Measurements from ENCODE around the gene ERVFRD-1.
"Not testable (repeated sequence)": the region's sequence is repeated elsewhere in the genome, so short reads cannot be mapped to it uniquely, and the experiment has no call there.

The ERVFRD-1 gene

DNA sequence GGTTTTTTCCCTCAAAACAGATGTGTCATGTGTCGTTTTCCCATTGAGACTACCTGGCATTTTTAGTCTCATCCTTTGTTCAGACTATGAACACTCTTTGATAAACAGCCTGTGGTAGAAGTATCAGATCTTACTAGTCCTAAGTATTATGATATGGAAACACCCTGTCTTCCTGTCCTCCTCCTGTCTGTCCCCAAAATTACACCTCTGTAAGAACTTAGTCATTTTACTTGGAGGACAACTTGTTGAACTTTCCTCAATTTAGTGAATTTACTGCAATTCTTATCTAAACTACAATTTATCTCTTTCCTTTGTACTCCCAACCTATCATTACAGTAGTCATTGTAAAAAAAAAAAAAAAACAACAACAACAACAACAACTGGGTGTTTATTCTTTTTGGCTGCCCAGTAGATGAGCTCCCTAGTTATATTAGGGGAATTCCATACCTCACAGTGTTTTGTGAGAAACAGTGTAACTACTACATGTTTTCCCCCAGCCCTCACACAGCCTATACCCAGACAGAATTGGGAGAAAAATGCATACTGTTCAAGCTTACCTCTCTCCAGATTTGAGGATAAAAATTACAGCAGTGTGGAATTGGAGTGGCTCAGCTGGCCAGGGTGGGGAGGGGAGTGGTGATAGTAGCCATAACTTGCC lies 18.5 kb upstream of the ERVFRD-1 start:
- no peak for DNase-seq (ENCODE audit: low spot score)

DNA sequence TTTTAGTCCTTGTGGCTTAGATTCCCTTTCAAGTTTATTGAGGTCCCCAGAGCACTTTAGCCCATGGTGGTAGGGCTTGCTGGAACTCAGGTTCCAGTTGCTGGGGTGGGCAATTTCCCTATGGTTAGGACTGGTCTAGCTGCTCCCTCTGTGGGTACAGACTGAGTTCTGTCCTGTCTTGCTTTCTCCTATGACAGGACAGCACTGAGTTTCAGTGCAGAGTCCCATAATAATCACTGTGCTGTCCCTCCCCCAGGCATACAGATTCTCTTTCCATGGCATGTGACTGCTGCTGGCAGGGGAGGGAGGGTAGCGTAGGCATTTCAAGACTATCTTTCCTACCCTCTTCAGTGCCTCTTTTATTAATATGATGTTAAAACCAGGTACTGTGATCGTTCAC lies 17.1 kb upstream of the ERVFRD-1 start:
- no peak for DNase-seq (ENCODE audit: low spot score)

DNA sequence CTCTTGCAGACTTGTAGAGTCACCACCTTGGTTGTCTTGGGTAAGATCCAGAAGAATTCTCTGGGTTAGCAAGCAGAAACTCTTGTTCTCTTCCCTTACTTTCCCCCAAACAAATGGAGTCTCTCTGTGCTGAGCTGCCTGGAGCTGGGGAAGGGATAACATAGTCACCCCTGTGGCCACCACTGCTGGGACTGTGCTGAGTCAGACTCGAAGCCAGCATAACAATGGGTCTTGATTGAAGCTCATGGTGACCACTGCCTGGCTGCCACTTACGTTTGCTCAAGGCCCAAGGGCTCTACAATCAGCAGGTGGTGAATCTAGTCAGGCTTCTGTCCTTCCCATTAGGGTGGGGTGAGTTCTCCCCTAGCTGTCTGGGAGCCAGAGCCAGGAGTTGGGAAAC lies 15.4 kb upstream of the ERVFRD-1 start:
- no peak for DNase-seq (ENCODE audit: low spot score)

DNA sequence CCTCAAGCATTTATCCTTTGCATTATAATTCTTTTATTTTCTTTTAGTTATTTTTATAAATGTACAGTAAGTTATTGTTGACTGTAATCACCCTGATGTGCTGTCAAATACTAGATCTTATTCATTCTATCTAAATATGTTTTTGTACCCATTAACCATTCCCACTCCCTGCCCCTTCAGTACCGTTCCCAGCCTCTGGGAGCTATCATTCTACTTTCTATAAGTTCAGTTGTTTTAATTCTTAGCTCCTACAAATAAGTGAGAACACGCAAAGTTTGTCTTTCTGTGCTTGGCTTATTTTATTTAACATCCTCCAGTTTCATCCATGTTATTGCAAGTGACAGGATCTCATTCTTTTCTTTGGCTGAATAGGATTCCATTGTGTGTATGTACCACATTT lies 12.5 kb upstream of the ERVFRD-1 start:
- no peak for DNase-seq (ENCODE audit: low spot score)

DNA sequence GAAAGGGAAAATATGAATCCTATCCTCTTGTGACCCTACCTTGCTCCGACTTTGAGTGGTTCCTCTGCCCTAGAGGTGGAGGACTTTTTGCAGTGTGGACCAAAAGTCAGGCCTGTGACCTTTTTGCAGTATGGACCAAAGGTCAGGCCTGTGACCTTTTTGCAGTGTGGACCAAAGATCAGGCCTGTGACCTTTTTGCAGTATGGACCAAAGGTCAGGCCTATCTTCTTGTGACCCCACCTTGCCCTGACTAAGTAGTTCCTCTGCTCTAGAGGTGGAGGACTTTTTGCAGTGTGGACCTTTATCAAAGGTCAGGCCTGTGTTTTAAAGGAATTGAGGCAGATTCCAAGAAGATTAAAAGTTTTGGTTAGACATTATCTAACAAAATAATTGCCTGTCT lies 10.9 kb upstream of the ERVFRD-1 start:
- DNase-seq (ENCODE audit: low spot score) = no peak

DNA sequence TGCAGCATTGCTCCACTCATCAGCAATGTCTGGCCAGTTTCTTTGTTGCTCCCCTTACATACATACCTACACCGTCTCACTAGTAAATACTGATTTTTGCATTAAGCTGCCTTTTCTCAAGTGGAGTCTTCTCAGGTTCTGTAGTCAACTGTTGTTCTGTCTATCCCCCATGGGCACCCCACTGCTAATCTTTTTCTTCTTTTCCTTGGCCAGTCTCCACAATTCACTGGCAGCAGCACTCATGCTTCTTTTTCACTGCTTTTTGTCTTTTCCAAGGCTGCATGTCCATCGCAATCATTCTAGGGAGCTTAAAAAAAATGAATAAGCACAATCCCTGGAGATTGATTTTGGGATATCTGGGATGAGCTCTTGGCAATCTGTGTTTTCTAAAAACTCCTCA lies 10.3 kb upstream of the ERVFRD-1 start:
- DNase-seq (ENCODE audit: low spot score) = no peak

DNA sequence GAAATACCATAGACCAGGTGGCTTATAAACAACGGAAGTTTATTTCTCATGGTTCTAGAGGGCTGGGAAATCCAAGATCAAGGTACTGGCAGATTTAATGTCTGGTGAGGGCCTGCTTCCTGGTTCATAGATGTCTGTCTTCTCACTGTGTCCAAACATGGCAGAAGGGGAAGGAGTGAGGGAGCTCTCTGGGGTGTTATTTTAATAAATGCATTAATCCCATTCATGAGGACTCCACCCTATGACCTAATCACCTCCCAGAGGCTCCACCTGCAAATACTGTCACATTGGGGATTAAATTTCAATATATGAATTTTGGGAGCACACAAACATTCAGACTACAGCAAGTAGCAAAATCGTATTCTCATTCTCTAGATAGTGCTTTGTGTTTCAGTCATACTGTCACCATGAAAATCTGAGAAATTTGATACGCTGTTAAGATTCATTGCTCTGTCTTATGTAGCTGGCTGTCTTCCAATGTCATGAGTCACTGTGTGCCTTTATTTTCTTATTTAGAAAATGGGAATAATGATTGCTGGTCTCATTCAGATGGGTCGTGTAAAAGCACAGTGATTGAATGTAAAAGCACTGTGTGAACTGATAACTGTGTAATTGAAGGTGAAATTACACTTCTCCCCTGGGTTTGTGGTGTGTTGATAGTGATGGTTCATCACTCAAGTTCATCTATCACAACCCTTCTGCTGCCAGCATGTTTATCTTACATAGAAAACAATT lies 8.9 kb upstream of the ERVFRD-1 start:
- DNase-seq (ENCODE audit: low spot score) = no peak

DNA sequence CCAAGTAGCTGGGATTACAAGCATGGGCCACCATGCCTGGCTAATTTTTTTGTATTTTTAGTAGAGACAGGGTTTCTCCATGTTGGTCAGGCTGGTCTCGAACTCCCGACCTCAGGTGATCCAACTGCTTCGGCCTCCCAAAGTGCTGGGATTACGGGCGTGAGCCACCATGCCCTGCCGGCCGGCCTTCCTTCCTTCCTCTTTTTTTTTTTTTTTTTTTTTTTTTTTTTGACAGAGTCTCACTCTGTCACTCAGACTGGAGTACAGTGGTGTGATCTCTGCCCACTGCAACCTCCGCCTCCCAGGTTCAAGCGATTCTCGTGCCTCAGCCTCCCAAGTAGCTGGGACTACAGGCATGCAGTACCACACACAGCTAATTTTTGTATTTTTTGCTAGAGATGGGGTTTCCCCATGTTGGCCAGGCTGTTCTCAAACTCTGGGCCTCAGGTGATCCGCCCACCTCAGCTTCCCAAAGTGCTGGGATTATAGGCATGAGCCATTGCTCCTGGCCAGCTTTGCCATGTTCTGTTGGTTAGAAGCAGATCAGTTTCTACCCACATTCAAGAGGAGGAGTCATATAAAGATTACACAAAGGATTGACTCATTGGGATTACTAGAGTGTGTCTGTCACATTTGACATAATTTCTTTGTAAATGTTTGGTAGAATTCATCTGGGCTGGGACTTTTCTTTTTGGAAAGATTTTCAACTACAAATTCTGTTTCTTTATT lies 4.4 kb upstream of the ERVFRD-1 start:
- DNase-seq (ENCODE audit: low spot score) = not testable (repeated sequence)

DNA sequence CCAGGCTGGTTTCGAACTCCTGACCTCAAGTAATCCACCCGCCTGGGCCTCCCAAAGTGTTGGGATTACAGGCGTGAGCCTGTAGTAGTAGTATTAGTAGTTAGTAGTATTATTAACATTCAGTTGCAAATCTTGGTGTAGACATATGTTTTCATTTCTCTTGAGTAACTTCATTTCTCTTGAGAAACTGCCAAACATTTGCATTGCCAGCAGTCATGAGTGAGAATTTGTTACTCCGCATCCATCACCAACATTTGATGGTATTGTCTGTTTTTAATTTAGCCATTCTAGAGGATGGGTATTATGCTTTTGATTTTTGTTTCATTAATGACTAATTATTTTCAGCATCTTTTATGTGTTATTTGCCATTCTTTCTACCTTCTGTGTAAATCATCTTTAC lies 1.5 kb upstream of the ERVFRD-1 start:
- no peak for DNase-seq (ENCODE audit: low spot score)

DNA sequence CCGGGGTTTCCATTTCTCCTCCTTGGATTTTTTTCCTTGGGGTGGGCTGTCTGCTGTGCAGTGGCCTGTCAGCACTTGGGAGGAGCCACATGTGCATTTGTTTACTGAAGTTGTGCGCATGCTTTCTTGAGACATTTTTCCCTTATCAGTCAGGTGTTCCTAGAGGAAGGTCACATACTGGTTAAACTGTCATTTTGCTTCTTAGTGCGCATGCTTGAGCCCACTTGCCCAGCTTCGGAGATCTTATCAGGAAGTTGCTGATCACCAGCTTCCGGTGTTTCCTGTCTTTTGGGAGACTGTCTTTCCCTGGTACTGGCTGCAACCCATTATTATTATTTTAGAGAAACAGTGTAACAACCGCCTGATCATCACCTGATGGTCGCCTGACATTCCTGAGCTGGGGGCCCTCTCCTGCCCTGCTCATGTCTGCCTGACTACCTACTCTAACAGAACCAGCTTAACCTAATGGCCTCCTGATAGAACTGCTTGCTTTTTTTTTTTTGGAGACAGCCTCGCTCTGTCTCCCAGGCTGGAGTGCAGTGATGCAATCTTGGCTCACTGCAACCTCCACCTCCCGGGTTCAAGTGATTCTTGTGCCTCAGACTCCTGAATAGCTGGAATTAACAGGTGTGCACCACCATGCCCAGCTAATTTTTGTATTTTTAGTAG lies 378 bp upstream of the ERVFRD-1 start:
- DNase-seq (ENCODE audit: low spot score) = no peak

DNA sequence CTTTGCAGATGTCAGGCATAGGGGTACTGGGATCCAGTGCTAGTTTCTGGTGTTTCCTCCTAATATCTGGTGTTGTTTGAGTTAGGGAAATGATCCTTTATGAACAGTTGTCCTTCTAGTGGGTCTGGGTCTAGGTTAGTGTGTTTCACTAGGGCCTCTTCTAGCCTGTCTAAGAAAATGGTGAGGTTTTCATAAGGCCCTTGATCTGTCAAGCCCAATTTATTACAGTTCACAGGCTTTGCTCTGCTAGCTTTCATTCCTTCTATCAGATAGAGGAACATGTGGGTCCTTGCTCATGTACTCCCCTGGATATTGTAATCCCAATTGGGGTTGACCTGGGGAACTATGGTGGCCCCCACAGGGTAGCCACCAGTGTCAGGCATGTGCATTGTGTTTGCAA lies 2.8 kb downstream of the ERVFRD-1 start:
- DNase-seq (ENCODE audit: low spot score) = no peak

DNA sequence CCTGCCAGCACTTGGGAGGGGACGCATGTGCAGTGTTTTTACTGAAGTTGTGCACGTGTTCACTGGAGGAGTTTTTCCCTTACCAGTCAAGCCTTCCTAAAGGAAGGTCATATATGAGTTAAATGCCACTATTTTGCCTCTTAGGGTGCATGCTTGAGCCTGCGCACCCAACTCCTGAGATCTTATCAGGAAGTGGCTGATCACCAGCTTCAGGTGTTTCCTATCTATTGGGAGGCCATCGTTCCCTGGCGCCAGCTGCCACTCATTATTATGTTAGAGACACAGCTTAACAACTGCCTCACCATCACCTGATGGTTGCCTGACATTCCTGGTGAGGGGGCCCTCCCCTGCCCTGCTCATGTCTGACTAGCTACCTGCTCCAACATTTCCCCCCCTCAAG lies 8.5 kb downstream of the ERVFRD-1 start:
- DNase-seq (ENCODE audit: low spot score) = no peak

DNA sequence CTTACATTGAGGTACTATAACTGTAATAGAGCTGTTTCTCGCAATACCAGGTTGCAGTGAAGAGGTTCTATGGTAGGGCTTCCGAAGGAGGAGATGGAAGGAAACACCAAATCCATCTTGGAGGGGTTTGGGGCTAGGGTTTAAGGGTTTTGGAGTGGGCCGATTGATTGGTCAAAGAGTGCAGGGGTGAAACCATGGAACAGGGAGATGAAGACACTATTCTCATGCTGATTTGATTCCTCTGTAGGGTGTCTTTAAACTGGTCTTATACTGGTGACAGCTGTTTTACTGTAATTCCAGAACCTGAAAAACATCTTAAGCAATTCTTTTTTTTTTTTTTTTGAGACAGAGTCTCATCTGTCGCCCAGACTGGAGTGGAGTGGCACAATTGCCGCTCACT lies 10.1 kb downstream of the ERVFRD-1 start:
- no peak for DNase-seq (ENCODE audit: low spot score)

DNA sequence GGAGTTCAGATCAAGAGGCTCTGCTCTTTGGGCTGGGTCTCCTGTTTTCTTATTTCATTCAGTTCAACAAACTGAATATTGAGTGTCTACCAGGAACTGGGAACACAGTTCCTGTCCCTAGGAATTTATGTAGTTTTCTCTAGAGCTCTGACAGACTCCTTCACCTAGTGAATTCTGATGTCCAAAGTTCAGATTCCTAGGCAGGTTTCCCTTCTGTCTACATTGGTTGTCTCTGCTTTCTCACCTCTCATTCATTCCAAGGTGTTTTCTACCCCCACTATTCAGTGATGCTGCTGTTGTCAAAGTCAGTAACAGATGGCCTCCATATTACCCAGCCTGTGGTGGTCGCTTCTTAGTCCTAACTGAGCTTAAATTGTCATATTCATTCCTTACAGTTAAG lies 13.5 kb downstream of the ERVFRD-1 start:
- DNase-seq (ENCODE audit: low spot score) = no peak

DNA sequence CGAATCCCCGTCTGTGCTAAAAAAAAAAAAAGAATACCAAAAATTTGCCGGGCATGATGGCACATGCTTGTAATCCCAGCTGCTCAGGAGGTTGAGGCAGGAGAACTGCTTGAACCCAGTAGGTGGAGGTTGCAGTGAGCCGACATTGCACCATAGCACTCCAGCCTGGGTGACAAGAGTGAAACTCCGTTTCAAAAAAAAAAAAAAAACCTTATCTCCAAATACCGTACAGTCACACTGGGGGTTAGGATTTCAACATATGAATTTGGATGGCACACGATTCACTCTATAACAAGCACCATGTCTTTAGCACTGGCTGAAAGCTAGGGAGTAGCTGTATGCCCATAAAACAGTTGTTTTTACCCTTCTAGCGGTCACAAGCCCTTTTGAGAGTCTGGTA lies 14.0 kb downstream of the ERVFRD-1 start:
- no peak for DNase-seq (ENCODE audit: low spot score)

DNA sequence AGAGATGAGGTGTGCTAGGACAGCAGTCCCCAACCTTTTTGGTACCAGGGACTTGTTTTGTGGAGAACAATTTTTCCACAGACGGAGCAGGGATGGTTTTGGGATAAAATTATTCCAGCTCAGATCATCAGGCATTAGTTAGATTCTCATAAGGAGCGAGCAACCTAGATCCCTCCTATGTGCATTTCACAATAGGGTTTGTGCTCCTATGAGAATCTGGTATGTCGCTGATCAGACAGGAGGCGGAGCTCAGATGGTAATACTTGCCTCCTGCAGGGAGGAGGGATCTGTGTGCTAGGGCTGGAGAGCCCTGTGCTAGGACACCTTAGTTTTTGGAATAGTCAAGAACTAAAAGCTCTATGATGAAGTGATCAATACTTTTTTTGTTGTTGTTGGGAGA lies 15.4 kb downstream of the ERVFRD-1 start:
- peak; percentile 42 for DNase-seq (ENCODE audit: low spot score)

DNA sequence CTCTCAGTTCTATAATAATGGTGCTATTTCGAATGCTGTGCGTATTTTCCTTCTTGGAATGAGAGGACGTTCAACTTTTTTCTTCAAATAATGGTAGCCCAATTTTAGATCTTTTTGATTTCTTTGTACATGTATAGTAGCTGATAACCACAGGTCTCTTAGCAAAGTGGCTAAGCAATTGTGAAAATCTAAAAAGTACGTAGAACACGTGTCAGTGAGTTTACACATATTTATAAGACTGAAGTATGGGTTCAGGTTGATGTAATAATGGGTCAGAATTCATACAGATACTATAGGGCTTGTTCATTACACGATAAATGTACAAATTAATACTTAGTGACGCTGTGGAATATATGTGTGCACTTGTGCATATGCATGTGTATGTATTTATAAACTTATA lies 16.6 kb downstream of the ERVFRD-1 start:
- no peak for DNase-seq (ENCODE audit: low spot score)

DNA sequence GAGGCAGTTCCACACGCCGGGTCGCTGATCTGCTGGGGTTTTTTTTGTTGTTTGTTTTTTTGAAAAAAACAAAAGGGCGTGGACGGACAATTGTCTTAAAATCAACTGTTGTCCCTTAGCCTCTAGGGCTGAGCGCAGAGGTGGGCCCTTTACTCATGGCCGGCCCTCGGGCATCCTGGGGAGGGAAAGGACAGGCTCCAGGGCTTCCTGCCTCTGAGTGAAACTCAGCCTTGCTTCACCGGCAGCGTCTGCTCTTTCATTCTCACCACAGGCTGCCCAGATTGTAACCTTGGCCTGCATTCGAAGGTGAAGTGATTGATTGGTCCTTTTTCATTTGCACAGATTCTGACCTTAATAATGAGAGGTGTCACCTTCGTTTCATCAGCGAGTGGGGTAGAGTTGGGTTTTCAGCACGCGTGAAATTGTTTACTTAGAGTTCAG lies 17.1 kb downstream of the ERVFRD-1 start:
- peak; percentile 23 for DNase-seq (ENCODE audit: low spot score)

DNA sequence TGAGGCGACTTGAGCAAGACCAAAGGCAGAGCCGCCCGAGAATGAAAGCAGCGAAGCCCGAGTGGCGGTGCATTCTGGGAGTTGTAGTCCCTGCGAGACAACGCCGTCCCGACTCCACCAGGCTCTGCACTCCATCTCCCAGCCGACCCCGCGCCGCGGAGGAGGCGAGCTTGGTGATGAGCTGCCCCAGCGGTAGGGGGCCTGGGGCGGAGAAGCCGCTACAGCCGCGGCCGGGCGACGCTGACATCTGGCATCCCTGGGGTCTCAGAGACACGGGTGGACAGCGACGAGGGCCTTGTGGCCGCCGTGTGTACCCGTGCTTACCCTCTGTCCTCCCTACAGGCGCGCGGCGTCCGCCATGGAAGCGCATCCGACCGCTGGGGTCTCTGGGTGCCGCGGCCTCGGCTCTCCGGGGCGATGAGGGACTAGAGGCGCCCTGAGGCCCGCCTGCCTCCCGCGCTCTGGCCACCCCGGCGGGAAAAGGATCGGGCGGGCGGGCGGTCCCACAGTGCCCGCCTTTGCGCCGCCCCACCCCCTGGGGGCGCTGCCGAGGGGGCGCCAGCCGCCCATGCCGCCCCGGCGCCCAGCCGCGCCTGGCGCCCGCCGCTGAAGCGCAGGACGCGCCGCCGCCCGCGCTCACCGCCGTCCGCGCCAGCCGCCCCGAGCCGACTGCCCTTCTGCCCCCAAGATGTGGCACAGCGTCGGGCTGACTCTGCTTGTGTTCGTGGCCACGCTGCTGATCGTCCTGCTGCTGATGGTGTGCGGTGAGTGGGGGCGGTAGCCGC lies 17.7 kb downstream of the ERVFRD-1 start, which contains the start of gene SMIM13:
SMIM13 (plus strand) TSS at position 209 of the 785 bp plus-strand sequence; CDS start at position 689, 480 bp downstream.
- DNase-seq (ENCODE audit: low spot score) = peak; percentile 98

DNA sequence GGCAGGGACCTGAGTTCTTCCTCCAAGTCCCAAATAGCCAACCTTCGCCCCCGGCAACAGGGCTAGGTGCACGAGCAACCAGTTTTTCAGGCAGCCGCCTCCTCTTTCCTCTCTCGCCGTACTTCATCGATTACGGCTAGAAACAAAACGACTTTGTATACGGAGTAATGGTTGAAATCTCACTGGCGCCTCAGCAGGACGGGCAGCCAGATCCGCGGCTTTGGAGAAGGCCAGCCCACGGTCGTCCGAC lies 18.2 kb downstream of the ERVFRD-1 start:
- DNase-seq (ENCODE audit: low spot score) = no peak

DNA sequence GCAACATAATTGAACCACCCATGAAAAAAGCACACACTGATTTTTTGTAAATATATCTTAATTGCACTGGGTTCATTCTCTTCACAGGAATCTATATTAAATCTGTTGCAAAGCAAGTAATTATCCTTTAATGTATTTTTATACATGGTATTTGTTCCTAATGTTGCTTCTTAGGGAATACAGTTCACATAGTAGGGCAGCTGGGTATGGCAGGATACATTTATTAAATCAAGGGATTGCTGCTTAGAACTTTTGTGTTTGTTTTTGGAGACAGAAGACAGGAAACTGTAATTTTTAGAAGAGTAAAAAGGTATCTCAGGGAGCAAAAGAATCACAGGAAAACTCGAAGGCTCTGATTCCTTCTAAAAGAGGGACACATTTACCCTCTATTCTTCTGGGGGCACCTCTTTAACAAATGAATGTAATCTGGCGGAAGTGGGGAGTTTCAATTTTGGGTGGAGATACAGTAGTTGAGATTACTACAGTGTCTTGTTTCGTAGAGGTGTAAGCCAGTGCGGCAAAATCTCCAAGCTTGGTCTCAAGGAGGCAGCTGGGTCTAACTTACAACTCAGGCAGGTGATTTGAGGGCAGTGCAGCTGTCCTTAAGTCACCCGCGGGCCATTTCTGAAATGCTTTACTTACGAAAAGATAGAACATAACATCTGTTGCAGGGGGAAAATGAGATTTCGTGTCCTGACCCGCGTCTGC lies 18.7 kb downstream of the ERVFRD-1 start:
- DNase-seq (ENCODE audit: low spot score) = no peak

All from putamen (tissue), 1 donor.